Tibial nerve (tissue), 3 donors: ENCODE measurements around the gene ETS2.

ENCODE experiments used
- CTCF ChIP-seq, 5 experiments: fragments of 200-600 bp in 3 of 5; fragments of 450-650 bp in 2 of 5; sonication (generic) in 3 of 5; IDR thresholded peaks; one replicate each; pipeline ENCODE4 v1.5.1; 2016 to 2019; ENCODE audit warnings: antibody characterized with exemption in 5 of 5, mild to moderate bottlenecking in 3 of 5, moderate library complexity in 2 of 5
- POLR2A ChIP-seq, 2 donors: fragments of 450-650 bp; IDR thresholded peaks; one replicate each; pipeline ENCODE4 v1.6.1; 2017; ENCODE audit warnings: antibody characterized with exemption in 2 of 2, mild to moderate bottlenecking in 2 of 2, moderate library complexity in 2 of 2

DNA sequence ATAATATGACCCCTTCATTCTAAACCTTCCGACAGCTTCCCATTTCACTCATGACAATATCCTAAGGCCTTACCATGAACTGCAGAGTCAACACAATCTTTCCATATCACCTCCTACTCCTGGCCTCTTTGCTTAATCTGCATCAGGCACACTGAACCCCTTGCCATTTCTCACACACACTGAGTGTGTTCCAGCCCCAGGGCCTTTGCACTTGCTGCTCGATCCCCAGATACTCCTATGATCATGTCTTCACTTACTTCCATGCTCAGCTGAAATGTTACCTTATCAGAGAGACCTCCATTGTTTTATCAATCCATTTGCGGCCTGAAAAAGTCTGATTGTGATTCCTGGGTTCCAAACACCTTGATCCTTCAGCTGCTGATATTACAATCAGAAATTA, 47.0 kb downstream of the ETS2 start:
- TF ChIP-seq POLR2A (IDR thresholded peaks at IDR 0.05) (no peak), CTCF (IDR thresholded peaks at IDR 0.05) (no peak)
